HepG2 (cell line): ENCODE results near the gene SEC63. TPM values are rescaled to one million over a fixed set of nuclear protein-coding genes. Genes with fewer than 3 reads are reported as not detected.

ENCODE experiments used
- ARID4A ChIP-seq: sonication (generic); formaldehyde crosslinking; IDR thresholded peaks from 2 replicates; pipeline ENCODE4 v1.5.0; 2020; ENCODE audit warnings: mild to moderate bottlenecking, missing genetic modification reagents, borderline replicate concordance
- CEBPB ChIP-seq: IDR thresholded peaks from 2 replicates; pipeline ENCODE4 v1.6.1; 2011; ENCODE audit warnings: low read depth, low read length, improper control_type of control experiment, borderline replicate concordance
- FIP1L1 ChIP-seq: fragments of 200-400 bp; formaldehyde crosslinking; IDR thresholded peaks from 2 replicates; pipeline ENCODE4 v1.6.1; 2018; ENCODE audit warnings: low read depth, mild to moderate bottlenecking, low read length, moderate library complexity, borderline replicate concordance; ENCODE audit not compliant: insufficient read depth
- GFI1 ChIP-seq: sonication (generic); formaldehyde crosslinking; IDR thresholded peaks from 2 replicates; pipeline ENCODE4 v1.5.0; 2020; ENCODE audit warnings: missing genetic modification reagents, mild to moderate bottlenecking, borderline replicate concordance
- JUN ChIP-seq: sonication (generic); formaldehyde crosslinking; IDR thresholded peaks from 2 replicates; pipeline ENCODE4 v1.4.0; 2020; ENCODE audit warnings: mild to moderate bottlenecking, missing genetic modification reagents
- RNF2 ChIP-seq: fragments of 450-650 bp; conservative IDR thresholded peaks from 2 replicates; pipeline ENCODE4 v1.6.1; 2016; ENCODE audit warnings: low read depth
- SAFB2 ChIP-seq: sonication (generic); formaldehyde crosslinking; IDR thresholded peaks from 2 replicates; pipeline ENCODE4 v1.5.1; 2020; ENCODE audit warnings: missing genetic modification reagents, low read depth, mild to moderate bottlenecking, borderline replicate concordance
- SOX5 ChIP-seq: IDR thresholded peaks from 2 replicates; pipeline ENCODE4 v1.6.1; 2016; ENCODE audit warnings: borderline replicate concordance
- SP1 ChIP-seq, 2 experiments: fragments of 450-650 bp in 1 of 2; sonication (generic) in 1 of 2; formaldehyde crosslinking in 1 of 2; IDR thresholded peaks; 2 replicates each; pipeline versions ENCODE4 v1.4.0 to v1.6.1; 2016 to 2020; ENCODE audit warnings: missing genetic modification reagents in 1 of 2
- TCF12 ChIP-seq, 2 experiments: fragments of 450-650 bp in 1 of 2; sonication (generic) in 1 of 2; formaldehyde crosslinking in 1 of 2; IDR thresholded peaks; 2 replicates each; pipeline versions ENCODE4 v1.6.1 to v1.8.0; 2017 to 2022; ENCODE audit warnings: antibody characterized with exemption in 1 of 2, mild to moderate bottlenecking in 1 of 2, missing genetic modification reagents in 1 of 2, moderate library complexity in 1 of 2
- TFAP4 ChIP-seq: sonication (generic); IDR thresholded peaks from 2 replicates; pipeline ENCODE4 v1.6.1; 2016; ENCODE audit warnings: low read depth, borderline replicate concordance
- TRIM22 ChIP-seq: fragments of 450-650 bp; IDR thresholded peaks from 2 replicates; pipeline ENCODE4 v1.6.1; 2017
- ZBTB21 ChIP-seq: sonication (generic); formaldehyde crosslinking; IDR thresholded peaks from 2 replicates; pipeline ENCODE4 v1.4.0; 2020; ENCODE audit warnings: missing genetic modification reagents
- ZFP36L2 ChIP-seq: sonication (generic); formaldehyde crosslinking; IDR thresholded peaks from 2 replicates; pipeline ENCODE4 v1.4.0; 2020; ENCODE audit warnings: missing genetic modification reagents
- ZNF354B ChIP-seq: sonication (generic); formaldehyde crosslinking; IDR thresholded peaks from 2 replicates; pipeline ENCODE4 v1.8.0; 2022; ENCODE audit warnings: mild to moderate bottlenecking, missing genetic modification reagents
- ZNF501 ChIP-seq: sonication (generic); formaldehyde crosslinking; IDR thresholded peaks from 2 replicates; pipeline ENCODE4 v1.5.1; 2020; ENCODE audit warnings: mild to moderate bottlenecking, moderate library complexity, missing genetic modification reagents
- ZNF780A ChIP-seq: sonication (generic); formaldehyde crosslinking; IDR thresholded peaks from 2 replicates; pipeline ENCODE4 v1.8.0; 2022; ENCODE audit warnings: mild to moderate bottlenecking, missing genetic modification reagents, moderate library complexity
- polyA plus RNA-seq, 8 experiments: library from polyadenylated mRNA; depleted of rRNA in 3 of 8; stranded (reverse) in 7 of 8; unstranded in 1 of 8; fragments of >200 nt; fragmentation: Illumina TruSeq in 4 of 8; extraction: Trizol in 4 of 8; gene quantifications; 2 replicates each; pipeline versions ENCODE4 v1.2.1 to v1.2.3, GENCODE V29; 2011 to 2016; ENCODE audit warnings: low read depth in 4 of 8, missing spikeins in 1 of 8, mixed read lengths in 1 of 8; ENCODE audit not compliant: insufficient read depth in 1 of 8
- total RNA-seq, 5 experiments: library from RNA; depleted of rRNA; stranded (reverse); fragments of >200 nt; fragmentation: Illumina TruSeq; extraction: Trizol; gene quantifications; 2 replicates each; pipeline ENCODE4 v1.2.3, GENCODE V29; 2016; ENCODE audit warnings: low read depth in 1 of 5
- TF ChIP-seq, protein P1 (sequence below): sonication (generic); formaldehyde crosslinking; IDR thresholded peaks from 2 replicates; pipeline ENCODE4 v1.5.0; 2020; ENCODE audit warnings: mild to moderate bottlenecking, missing genetic modification reagents
- TF ChIP-seq, protein P2 (sequence below): sonication (generic); formaldehyde crosslinking; IDR thresholded peaks from 2 replicates; pipeline ENCODE4 v1.9.0; 2022; ENCODE audit warnings: missing genetic modification reagents, mild to moderate bottlenecking, borderline replicate concordance

SEC63 gene
- total and polyA plus RNA-seq, 2 of the 13 experiments (the other 11 are each of a cell fraction or from before 2014, with no cell fraction given), result 20.2 to 45.9 TPM

GRCh38 chr6:107957308-107957908 is 600 bp downstream of the SEC63 start (continued):
- TF ChIP-seq ARID4A (CRISPR knock-in tag) (peak; percentile 7; the same call in 1 of the 2 replicates), ZFP36L2 (no peak), JUN (no peak), ZBTB21 (CRISPR knock-in tag) (no peak), TCF12 (IDR thresholded peaks at IDR 0.05) (no peak), TCF12 (CRISPR knock-in tag; IDR thresholded peaks at IDR 0.05) (no peak), CEBPB (no peak), SAFB2 (CRISPR knock-in tag) (no peak), ZNF501 (CRISPR knock-in tag) (no peak), SOX5 (CRISPR knock-in tag) (no peak), GFI1 (CRISPR knock-in tag) (no peak), FIP1L1 (no peak), ZNF354B (CRISPR knock-in tag) (no peak), TRIM22 (no peak), SP1 (IDR thresholded peaks at IDR 0.05) (no peak), SP1 (CRISPR knock-in tag; IDR thresholded peaks at IDR 0.05) (no peak), TFAP4 (0 out of 2 replicates have a peak, but pooled peaks have one; percentile 7), ZNF780A (CRISPR knock-in tag) (no peak), RNF2 (no peak)
- TF ChIP-seq, protein P1, sequence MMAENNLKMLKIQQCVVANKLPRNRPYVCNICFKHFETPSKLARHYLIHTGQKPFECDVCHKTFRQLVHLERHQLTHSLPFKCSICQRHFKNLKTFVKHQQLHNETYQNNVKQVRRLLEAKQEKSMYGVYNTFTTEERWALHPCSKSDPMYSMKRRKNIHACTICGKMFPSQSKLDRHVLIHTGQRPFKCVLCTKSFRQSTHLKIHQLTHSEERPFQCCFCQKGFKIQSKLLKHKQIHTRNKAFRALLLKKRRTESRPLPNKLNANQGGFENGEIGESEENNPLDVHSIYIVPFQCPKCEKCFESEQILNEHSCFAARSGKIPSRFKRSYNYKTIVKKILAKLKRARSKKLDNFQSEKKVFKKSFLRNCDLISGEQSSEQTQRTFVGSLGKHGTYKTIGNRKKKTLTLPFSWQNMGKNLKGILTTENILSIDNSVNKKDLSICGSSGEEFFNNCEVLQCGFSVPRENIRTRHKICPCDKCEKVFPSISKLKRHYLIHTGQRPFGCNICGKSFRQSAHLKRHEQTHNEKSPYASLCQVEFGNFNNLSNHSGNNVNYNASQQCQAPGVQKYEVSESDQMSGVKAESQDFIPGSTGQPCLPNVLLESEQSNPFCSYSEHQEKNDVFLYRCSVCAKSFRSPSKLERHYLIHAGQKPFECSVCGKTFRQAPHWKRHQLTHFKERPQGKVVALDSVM (CRISPR knock-in tag), result 0 out of 2 replicates have a peak, but pooled peaks have one; percentile 11
- TF ChIP-seq, protein P2, sequence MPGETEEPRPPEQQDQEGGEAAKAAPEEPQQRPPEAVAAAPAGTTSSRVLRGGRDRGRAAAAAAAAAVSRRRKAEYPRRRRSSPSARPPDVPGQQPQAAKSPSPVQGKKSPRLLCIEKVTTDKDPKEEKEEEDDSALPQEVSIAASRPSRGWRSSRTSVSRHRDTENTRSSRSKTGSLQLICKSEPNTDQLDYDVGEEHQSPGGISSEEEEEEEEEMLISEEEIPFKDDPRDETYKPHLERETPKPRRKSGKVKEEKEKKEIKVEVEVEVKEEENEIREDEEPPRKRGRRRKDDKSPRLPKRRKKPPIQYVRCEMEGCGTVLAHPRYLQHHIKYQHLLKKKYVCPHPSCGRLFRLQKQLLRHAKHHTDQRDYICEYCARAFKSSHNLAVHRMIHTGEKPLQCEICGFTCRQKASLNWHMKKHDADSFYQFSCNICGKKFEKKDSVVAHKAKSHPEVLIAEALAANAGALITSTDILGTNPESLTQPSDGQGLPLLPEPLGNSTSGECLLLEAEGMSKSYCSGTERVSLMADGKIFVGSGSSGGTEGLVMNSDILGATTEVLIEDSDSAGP (CRISPR knock-in tag), result no peak
